SKM-1 (cell line): ENCODE measurements around the gene GIT1.

Experiments
- DNase-seq: peaks from one replicate; lab custom pipeline; 2025; ENCODE audit not compliant: unreplicated experiment; lab: John Stamatoyannopoulos, UW

The GIT1 gene

DNA sequence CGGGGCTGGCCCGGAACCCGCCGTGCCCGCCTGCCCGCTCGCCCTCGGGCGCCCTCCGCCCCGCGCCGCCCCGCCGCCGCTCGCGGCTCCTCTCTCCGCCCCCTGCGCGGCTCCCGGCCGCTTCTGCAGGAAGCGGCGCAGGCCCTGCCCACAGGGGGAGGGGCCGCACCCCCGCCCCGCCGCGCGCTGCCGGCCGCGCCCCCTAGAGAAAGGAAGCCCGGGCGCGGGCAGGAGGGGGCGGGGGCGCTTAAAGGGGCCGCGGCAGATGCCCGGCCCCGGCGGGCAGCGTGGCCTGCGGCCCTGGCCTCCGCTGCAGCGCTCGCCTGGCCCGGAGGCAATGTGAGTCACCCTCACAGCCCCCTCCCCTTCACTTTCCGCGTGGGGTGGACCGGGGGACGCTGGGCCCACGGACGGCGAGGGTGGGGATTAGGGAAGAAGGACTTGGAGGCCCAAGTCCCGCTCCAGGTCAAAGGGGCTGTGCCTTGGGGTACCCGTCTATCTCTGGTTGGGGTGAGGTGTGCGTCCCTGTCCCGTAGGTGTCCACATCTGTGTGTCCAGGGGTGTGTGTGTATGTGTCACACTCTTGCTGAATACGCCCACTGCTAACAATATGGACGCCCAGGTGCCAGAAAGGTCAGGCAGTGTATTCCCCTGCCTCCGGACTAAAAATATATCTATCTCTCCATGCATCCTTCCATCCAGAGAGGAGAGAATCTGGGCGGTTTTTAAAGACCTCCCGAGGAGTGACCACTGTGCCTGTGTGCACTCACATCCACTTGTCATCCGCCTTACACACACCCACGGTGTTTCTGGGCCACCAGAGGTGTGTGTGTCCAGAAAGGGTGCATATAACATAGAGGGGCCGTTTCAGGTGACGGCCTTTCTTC is at the start of gene GIT1:
Gene GIT1 (minus strand): TSS at position 125 of the 887 bp plus-strand sequence. CDS start 270 bp downstream, outside the sequence.
- DNase-seq: peak; percentile 32

DNA sequence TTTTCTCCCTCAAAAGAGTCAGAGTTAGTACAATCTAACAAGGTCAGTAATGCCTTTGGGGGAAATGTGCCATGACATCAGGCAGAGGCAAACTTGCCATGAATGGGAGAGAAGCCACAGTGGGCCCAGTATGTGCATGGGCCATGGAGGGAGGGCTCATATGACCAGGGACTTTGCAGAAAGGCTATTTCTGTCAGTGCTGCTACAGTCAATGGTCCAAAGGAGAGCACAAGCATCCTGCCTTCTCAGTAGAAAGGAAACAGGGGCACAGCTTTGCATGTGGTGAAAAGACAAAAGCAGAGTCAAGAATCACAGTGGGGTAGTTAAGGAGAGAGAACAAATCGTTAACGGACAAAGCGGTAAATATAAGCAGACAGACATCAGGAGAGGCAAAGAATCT is 44.4 kb upstream of the GIT1 start:
- no peak for DNase-seq

- no peak for DNase-seq
Observed at GRCh38 chr17:29630630-29631193, 41.3 kb upstream of the GIT1 start.

DNA sequence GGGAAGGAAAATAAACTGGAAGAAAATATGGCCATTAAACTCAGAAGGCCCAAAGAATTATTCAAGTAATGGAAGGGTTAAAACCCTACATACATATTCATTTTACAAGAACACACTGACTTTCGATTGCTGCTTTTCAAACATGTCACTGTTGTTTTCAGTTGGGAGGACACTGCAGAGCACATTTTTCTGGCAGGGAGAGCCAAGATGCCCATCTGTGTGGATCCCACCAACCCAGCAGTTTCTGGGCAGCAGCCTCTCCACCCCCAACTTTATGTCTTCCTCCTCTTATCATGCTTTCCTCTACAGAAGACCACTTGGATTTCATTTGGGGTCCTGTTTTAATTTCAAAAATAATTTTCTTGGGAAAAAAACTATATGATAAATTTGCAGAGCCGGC is 40.4 kb upstream of the GIT1 start:
- DNase-seq: no peak

DNA sequence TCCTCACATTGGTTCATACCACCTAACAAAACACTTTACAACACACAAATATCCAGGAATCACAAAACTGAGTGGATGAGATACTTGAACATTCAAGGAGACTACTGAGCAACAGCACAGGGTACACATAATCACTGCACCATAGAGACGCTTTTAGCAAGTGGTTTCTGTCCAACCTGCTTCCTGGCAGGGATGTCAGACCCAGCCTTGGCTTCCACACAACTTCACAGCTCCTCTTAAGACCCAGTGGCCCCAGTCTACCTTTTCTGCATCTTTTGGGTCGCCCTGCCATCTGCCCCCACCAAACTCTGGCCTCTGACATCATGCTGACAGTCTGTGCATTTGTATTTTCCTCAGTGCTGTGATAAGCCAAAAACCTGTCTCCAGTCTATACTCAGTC is 39.2 kb upstream of the GIT1 start:
- DNase-seq: no peak

DNA sequence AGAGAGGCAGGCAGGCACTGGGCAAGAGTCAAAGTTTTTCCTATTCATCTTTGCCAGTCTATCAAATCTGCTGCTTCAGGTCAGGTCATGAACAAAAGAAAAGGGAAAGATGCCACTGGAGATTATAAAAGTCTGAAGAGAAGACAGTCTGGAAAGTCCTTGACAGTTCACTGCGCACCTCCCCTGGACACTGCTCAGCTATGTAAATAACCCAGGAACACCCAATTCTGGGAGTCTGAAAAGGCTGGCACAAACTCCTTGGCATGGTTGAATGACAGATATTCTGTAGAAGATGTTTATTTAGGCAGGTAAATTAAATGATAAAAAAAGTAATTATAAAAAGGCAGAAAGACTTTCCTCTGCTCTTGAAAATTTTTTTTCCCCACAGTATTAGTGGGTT is 38.5 kb upstream of the GIT1 start:
- no peak for DNase-seq

DNA sequence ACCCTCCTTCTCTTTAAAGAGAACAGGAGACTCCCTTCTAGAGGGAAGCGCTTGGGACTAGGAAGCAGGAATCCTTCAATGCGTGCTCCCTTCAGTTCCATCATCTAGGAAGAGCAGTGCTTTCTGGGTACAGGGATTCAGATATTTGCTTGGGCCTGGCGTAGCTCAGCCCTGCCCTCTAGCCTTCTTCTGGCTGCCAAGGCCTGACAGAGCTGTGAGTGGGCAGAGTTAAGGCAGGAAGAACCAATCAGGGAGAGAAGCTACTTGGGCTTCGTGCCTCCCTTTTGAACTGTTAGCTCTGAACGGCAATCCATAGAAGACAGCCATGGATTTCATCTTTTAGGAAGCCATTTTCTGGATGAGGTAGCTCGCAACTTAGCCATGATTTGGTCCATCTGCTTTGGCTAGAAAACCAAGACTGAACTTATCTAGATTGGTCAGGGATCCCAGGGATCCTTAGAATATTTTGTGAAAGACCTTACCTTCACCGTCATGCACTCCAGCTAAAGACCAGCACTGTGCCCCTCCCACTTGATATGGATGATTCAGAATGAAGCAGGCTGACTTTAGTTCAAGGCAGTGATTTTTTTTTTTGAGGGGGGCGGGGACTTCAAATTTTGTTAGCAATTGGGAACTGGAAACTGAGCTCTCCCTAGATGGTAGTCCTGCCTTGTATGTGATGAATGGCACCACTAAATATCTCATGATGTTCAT is 35.7 kb upstream of the GIT1 start:
- no peak for DNase-seq

GRCh38 chr17:29624586-29624985 is 35.1 kb upstream of the GIT1 start:
- DNase-seq: no peak

DNA sequence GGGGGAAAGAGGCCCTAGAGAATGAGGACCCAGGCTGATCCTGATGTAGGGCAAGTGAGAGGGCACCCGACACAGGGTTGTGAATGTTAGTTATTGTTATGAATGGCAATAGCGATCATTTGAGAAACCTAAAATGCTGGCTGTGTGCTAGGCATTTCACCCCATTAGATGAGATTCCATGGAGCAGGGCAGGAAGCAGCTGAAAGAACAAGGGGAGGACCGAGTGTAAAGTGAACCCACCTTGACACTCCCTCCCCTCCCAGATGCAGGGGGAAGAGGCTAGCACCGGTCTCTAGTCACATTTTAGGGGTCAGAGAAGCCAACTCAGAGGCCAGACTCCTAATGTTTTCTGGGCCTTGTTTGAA is 33.8 kb upstream of the GIT1 start:
- DNase-seq: no peak

- DNase-seq: no peak
Observed at GRCh38 chr17:29622337-29623282, 33.2 kb upstream of the GIT1 start, which contains the start of gene CORO6. Gene CORO6, minus strand, starts transcription at chr17:29622912. Its CDS starts 1,491 bp downstream, at chr17:29621421.

- DNase-seq: no peak
Observed at GRCh38 chr17:29621751-29622194, 32.3 kb upstream of the GIT1 start.

- DNase-seq: no peak
Observed at GRCh38 chr17:29620779-29621500, 31.5 kb upstream of the GIT1 start.

GRCh38 chr17:29620271-29620670 is 30.8 kb upstream of the GIT1 start:
- no peak for DNase-seq

GRCh38 chr17:29619251-29619650 is 29.8 kb upstream of the GIT1 start:
- DNase-seq: no peak

DNA sequence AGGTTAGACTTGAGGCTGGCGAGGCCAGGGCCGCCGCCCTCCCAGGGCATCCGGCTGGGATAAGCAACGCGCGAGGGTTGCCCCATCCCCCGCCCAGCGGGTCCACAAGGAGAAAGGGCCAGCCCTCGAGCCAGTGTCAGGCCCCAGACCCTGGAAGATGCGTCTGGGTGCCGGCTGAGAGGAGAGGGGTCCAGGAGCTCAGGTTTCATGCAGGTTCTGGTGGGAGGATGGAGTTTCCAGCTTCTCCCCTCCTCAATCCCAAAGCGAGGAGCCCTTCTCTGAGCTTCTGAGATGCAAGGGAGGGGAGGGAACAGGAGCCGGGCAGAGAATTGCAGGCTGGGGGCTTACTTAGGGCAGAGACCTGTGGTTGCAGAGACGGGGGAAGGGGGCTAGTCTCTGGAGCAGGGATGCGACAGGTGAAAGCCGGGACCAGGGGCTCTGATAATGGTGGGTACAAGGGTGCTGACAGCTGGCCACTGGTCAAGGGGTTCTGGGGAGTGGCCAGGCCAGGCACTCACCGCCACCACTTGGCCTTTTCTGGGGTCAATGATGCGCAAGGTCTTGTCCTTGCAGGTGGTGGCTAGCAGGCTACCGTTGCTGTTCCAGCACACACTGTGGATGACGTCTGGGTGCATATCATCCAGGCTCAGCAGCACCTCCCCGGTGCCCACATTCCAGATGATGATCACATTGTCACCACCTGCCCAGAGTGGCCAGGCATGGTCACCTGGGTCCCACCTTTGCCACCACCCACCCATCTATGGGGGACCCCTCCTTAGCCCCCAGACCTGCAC is 29.0 kb upstream of the GIT1 start:
- no peak for DNase-seq

DNA sequence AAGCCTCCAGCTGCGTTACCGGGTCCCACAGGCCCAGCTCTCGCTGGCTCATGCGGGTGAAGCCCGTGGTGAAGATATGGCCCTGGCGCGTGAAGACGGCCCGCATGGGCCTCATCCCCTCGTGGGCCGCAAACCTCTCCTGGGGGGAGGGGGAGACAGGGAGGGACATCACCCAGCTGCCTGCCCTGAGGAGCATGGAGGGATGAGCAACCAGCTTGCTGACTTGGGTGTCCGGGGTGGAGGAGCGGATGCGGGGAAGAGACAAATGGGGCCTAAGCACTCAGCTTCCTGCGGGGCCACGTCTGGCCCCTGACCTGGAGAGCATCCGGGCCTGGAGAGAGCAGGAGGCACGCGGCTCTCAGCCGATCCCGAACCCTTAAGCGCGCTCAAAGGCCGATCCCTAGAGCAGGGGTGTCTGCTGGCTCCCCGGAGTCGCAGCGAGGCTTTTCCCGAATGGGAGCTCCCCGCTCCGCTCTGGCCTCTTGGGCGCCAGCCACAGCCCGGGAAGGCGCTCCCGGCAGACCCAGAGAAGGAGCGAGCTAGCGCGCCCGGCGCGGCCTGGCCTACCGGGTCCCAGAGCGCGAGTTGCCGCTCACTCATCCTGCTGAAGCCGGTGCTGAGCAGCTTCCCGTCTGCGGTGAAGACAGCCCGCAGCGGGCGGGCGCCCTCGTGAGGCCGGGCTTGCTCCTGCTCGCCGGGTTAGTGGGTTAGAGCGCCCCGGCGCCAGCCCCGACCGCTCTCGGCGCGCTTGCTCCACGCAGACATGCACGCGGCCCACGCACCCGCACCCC is 28.2 kb upstream of the GIT1 start:
- DNase-seq: peak; percentile 60

- peak; percentile 47 for DNase-seq
Observed at GRCh38 chr17:29617125-29617480, 27.7 kb upstream of the GIT1 start.

GRCh38 chr17:29616300-29617048 is 27.0 kb upstream of the GIT1 start:
- no peak for DNase-seq
